ENCODE data around the gene IZUMO4.
A peak's percentile ranks its signal among the peaks of the same experiment; 100 is the strongest.
"Not testable (repeated sequence)": the region's sequence is repeated elsewhere in the genome, so short reads cannot be mapped to it uniquely, and the experiment has no call there.

Gene IZUMO4

GRCh38 chr19:2089727-2090053 is 7.0 kb upstream of the IZUMO4 start:
- Histone ChIP-seq H3K27ac (ENCODE audit: low read length) (no peak overlapping the region), H3K4me3 (ENCODE audit: low read length) (no peak overlapping the region), H3K9me3 (ENCODE audit: insufficient read depth, low read depth, low read length) (no peaks in the 10 kb centered on the region), H3K27me3 (ENCODE audit: insufficient read depth, low read length) (no peaks in the 10 kb centered on the region), H3K4me1 (ENCODE audit: insufficient read depth, low read length) (peaks cover 4% of the 10 kb centered on the region; the same call in 1 of the 2 replicates), H3K36me3 (ENCODE audit: insufficient read depth, low read depth, low read length) (no peaks in the 10 kb centered on the region), H3K9ac (ENCODE audit: low read depth, low read length) (no peak overlapping the region; the same call in 1 of the 2 replicates)

- not testable (repeated sequence) for H3K27ac ChIP-seq (ENCODE audit: low read length); H3K9ac ChIP-seq (ENCODE audit: low read depth, low read length); H3K36me3 ChIP-seq (ENCODE audit: insufficient read depth, low read depth, low read length); H3K4me3 ChIP-seq (ENCODE audit: low read length); H3K27me3 ChIP-seq (ENCODE audit: insufficient read depth, low read length); H3K9me3 ChIP-seq (ENCODE audit: insufficient read depth, low read depth, low read length); H3K4me1 ChIP-seq (ENCODE audit: insufficient read depth, low read length)
These were observed 4.7 kb upstream of the IZUMO4 start for GRCh38 chr19:2091926-2092525.

DNA sequence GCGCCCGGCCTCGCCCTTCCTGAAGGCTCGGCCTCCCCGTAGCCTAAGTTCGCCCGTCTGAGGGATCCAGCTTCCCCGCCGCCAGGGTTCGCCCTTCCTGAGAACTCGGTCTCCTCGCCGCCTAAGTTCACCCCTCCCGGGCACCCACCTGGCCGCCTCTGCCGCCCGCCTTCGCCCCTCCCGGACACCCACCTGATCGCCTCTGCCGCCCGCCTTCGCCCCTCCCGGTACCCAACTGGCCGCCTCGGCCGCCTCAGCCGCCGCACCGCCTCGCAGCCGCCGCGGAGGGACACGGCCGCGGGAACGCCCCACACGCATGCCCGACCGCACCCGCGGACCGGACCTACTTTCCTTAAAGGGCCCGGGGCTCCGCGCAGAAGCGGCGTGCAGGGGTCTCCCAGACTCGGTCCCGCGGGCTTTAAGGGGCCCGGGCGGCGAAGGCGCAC is 658 bp upstream of the IZUMO4 start, which contains the start of gene MOB3A:
MOB3A (minus strand) TSS at position 293 of the 446 bp plus-strand sequence. CDS start 17,766 bp downstream, outside the sequence.
- H3K4me3 ChIP-seq (ENCODE audit: low read length) = peak within 1 kb of the TSS; percentile 66
- no peaks in the 10 kb centered on the region for H3K27me3 ChIP-seq (ENCODE audit: insufficient read depth, low read length)
- no peaks in the 10 kb centered on the region for H3K4me1 ChIP-seq (ENCODE audit: insufficient read depth, low read length)
- H3K9ac ChIP-seq (ENCODE audit: low read depth, low read length) = peak within 1 kb of the TSS; percentile 48; the same call in 1 of the 2 replicates
- no peaks in the 10 kb centered on the region for H3K9me3 ChIP-seq (ENCODE audit: insufficient read depth, low read depth, low read length)
- H3K36me3 ChIP-seq (ENCODE audit: insufficient read depth, low read depth, low read length) = peaks cover 16% of the 10 kb centered on the region
- no peak within 1 kb of the TSS for H3K27ac ChIP-seq (ENCODE audit: low read length)

GRCh38 chr19:2097203-2097885 is 629 bp downstream of the IZUMO4 start:
- Histone ChIP-seq H3K4me1 (ENCODE audit: insufficient read depth, low read length) (no peaks in the 10 kb centered on the region), H3K4me3 (ENCODE audit: low read length) (peak overlapping the region; percentile 66), H3K27me3 (ENCODE audit: insufficient read depth, low read length) (no peaks in the 10 kb centered on the region), H3K9me3 (ENCODE audit: insufficient read depth, low read depth, low read length) (no peaks in the 10 kb centered on the region), H3K9ac (ENCODE audit: low read depth, low read length) (peak overlapping the region; percentile 8; the same call in 1 of the 2 replicates), H3K36me3 (ENCODE audit: insufficient read depth, low read depth, low read length) (peaks cover 27% of the 10 kb centered on the region), H3K27ac (ENCODE audit: low read length) (no peak overlapping the region)

- H3K27me3 ChIP-seq (ENCODE audit: insufficient read depth, low read length) = no peaks in the 10 kb centered on the region
- H3K36me3 ChIP-seq (ENCODE audit: insufficient read depth, low read depth, low read length) = peaks cover 30% of the 10 kb centered on the region
- H3K4me3 ChIP-seq (ENCODE audit: low read length) = no peak overlapping the region
- no peaks in the 10 kb centered on the region for H3K9me3 ChIP-seq (ENCODE audit: insufficient read depth, low read depth, low read length)
- no peak overlapping the region for H3K27ac ChIP-seq (ENCODE audit: low read length)
- no peaks in the 10 kb centered on the region for H3K4me1 ChIP-seq (ENCODE audit: insufficient read depth, low read length)
- no peak overlapping the region for H3K9ac ChIP-seq (ENCODE audit: low read depth, low read length)
These were observed 1.2 kb downstream of the IZUMO4 start for GRCh38 chr19:2097886-2098327.

- no peak overlapping the region for H3K4me3 ChIP-seq (ENCODE audit: low read length)
- no peak overlapping the region for H3K27ac ChIP-seq (ENCODE audit: low read length)
- no peak overlapping the region for H3K9ac ChIP-seq (ENCODE audit: low read depth, low read length)
- H3K4me1 ChIP-seq (ENCODE audit: insufficient read depth, low read length) = no peaks in the 10 kb centered on the region
- H3K27me3 ChIP-seq (ENCODE audit: insufficient read depth, low read length) = no peaks in the 10 kb centered on the region
- H3K36me3 ChIP-seq (ENCODE audit: insufficient read depth, low read depth, low read length) = peaks cover 42% of the 10 kb centered on the region
- H3K9me3 ChIP-seq (ENCODE audit: insufficient read depth, low read depth, low read length) = no peaks in the 10 kb centered on the region
These were observed 2.4 kb downstream of the IZUMO4 start for GRCh38 chr19:2099054-2099501.

- Histone ChIP-seq H3K36me3 (ENCODE audit: insufficient read depth, low read depth, low read length) (peaks cover 50% of the 10 kb centered on the region), H3K9me3 (ENCODE audit: insufficient read depth, low read depth, low read length) (no peaks in the 10 kb centered on the region), H3K9ac (ENCODE audit: low read depth, low read length) (no peak overlapping the region), H3K27ac (ENCODE audit: low read length) (no peak overlapping the region), H3K4me3 (ENCODE audit: low read length) (no peak overlapping the region), H3K4me1 (ENCODE audit: insufficient read depth, low read length) (no peaks in the 10 kb centered on the region), H3K27me3 (ENCODE audit: insufficient read depth, low read length) (no peaks in the 10 kb centered on the region)
These were observed 3.4 kb downstream of the IZUMO4 start for GRCh38 chr19:2099937-2100718.

- Histone ChIP-seq H3K9ac (ENCODE audit: low read depth, low read length) (no peak overlapping the region), H3K27me3 (ENCODE audit: insufficient read depth, low read length) (no peaks in the 10 kb centered on the region), H3K4me3 (ENCODE audit: low read length) (no peak overlapping the region), H3K9me3 (ENCODE audit: insufficient read depth, low read depth, low read length) (peaks cover 3% of the 10 kb centered on the region; the same call in 1 of the 2 replicates), H3K36me3 (ENCODE audit: insufficient read depth, low read depth, low read length) (peaks cover 56% of the 10 kb centered on the region), H3K4me1 (ENCODE audit: insufficient read depth, low read length) (no peaks in the 10 kb centered on the region), H3K27ac (ENCODE audit: low read length) (no peak overlapping the region)
These were observed 4.0 kb downstream of the IZUMO4 start for GRCh38 chr19:2100719-2101061.

- Histone ChIP-seq H3K27me3 (ENCODE audit: insufficient read depth, low read length) (no peaks in the 10 kb centered on the region), H3K4me1 (ENCODE audit: insufficient read depth, low read length) (no peaks in the 10 kb centered on the region), H3K36me3 (ENCODE audit: insufficient read depth, low read depth, low read length) (peaks cover 66% of the 10 kb centered on the region), H3K4me3 (ENCODE audit: low read length) (no peak overlapping the region), H3K27ac (ENCODE audit: low read length) (no peak overlapping the region), H3K9me3 (ENCODE audit: insufficient read depth, low read depth, low read length) (peaks cover 8% of the 10 kb centered on the region), H3K9ac (ENCODE audit: low read depth, low read length) (no peak overlapping the region)
These were observed 5.0 kb downstream of the IZUMO4 start for GRCh38 chr19:2101417-2102335.

DNA sequence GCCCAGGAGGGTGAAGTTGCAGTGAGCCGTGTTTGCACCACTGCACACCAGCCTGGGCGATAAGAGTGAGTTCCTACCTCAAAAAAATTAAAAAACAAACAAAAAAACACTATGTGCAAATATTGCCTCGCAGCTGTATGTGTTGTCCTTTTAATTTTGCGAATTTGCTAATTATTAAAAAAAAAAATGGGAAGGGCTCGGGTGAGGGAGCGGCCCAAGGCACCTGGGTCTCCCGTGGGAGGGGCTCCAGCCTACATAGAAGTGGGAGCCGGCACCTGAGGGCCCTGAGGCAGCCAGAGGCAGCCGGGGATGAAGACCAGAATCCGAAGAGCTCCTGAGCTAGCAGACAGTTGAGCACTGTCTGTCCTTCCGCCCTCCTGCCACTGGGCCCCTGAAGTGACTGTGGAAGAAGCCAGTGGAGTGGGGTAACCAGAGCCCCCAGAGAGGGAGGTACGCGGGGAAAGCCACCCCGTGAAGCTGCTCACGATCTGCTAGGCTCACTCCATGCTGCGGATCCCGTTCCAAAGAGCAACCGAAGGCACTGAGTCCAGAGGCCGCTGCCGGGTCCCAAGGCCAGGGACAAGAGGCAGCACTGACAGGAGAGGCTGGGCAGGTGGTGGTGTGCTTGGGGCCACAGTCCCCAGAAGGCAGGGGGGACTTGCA is 6.5 kb downstream of the IZUMO4 start:
- Histone ChIP-seq H3K4me1 (ENCODE audit: insufficient read depth, low read length) (no peaks in the 10 kb centered on the region), H3K27me3 (ENCODE audit: insufficient read depth, low read length) (no peaks in the 10 kb centered on the region), H3K36me3 (ENCODE audit: insufficient read depth, low read depth, low read length) (peaks cover 80% of the 10 kb centered on the region), H3K4me3 (ENCODE audit: low read length) (no peak overlapping the region), H3K9me3 (ENCODE audit: insufficient read depth, low read depth, low read length) (peaks cover 8% of the 10 kb centered on the region), H3K9ac (ENCODE audit: low read depth, low read length) (no peak overlapping the region), H3K27ac (ENCODE audit: low read length) (no peak overlapping the region)

All from iPS-20b (cell line).